ENCODE data around the gene COL20A1. TPM values are rescaled to one million over a fixed set of nuclear protein-coding genes. Genes with fewer than 3 reads are reported as not detected.

The COL20A1 gene
- total RNA-seq, 1 donor from 2014 or later, result not detected

GRCh38 chr20:63356931-63357879, 64.2 kb downstream of the COL20A1 start:
- H3K27me3 Mint-ChIP-seq (ENCODE audit: unreplicated experiment), result peaks cover 4% of the 10 kb centered on the region
- TF ChIP-seq CTCF (IDR thresholded peaks at IDR 0.05), result no peak
- H3K9me3 Mint-ChIP-seq (ENCODE audit: unreplicated experiment), result no peaks in the 10 kb centered on the region
- no peaks in the 10 kb centered on the region for H3K36me3 Mint-ChIP-seq (ENCODE audit: unreplicated experiment)
- H3K4me1 Mint-ChIP-seq (ENCODE audit: unreplicated experiment), result no peaks in the 10 kb centered on the region
- H3K27ac Mint-ChIP-seq (ENCODE audit: unreplicated experiment), result no peak overlapping the region
- no peak overlapping the region for H3K4me3 Mint-ChIP-seq (ENCODE audit: unreplicated experiment)
- no peak for DNase-seq (ENCODE audit: extremely low spot score, unreplicated experiment)

GRCh38 chr20:63357921-63358905, 65.2 kb downstream of the COL20A1 start:
- no peak overlapping the region for H3K4me3 Mint-ChIP-seq (ENCODE audit: unreplicated experiment)
- no peak overlapping the region for H3K27ac Mint-ChIP-seq (ENCODE audit: unreplicated experiment)
- no peaks in the 10 kb centered on the region for H3K4me1 Mint-ChIP-seq (ENCODE audit: unreplicated experiment)
- H3K36me3 Mint-ChIP-seq (ENCODE audit: unreplicated experiment), result no peaks in the 10 kb centered on the region
- H3K27me3 Mint-ChIP-seq (ENCODE audit: unreplicated experiment), result peaks cover 12% of the 10 kb centered on the region
- no peaks in the 10 kb centered on the region for H3K9me3 Mint-ChIP-seq (ENCODE audit: unreplicated experiment)
- DNase-seq (ENCODE audit: extremely low spot score, unreplicated experiment), result no peak
- no peak for TF ChIP-seq CTCF (IDR thresholded peaks at IDR 0.05)

GRCh38 chr20:63359164-63359934, 66.4 kb downstream of the COL20A1 start:
- Mint-ChIP-seq H3K27me3 (ENCODE audit: unreplicated experiment) (peaks cover 12% of the 10 kb centered on the region), H3K4me3 (ENCODE audit: unreplicated experiment) (no peak overlapping the region), H3K9me3 (ENCODE audit: unreplicated experiment) (no peaks in the 10 kb centered on the region), H3K27ac (ENCODE audit: unreplicated experiment) (no peak overlapping the region), H3K36me3 (ENCODE audit: unreplicated experiment) (no peaks in the 10 kb centered on the region), H3K4me1 (ENCODE audit: unreplicated experiment) (no peaks in the 10 kb centered on the region)
- TF ChIP-seq CTCF (IDR thresholded peaks at IDR 0.05), result no peak
- DNase-seq (ENCODE audit: extremely low spot score, unreplicated experiment), result no peak

- no peaks in the 10 kb centered on the region for H3K4me1 Mint-ChIP-seq (ENCODE audit: unreplicated experiment)
- H3K27me3 Mint-ChIP-seq (ENCODE audit: unreplicated experiment), result peaks cover 12% of the 10 kb centered on the region
- DNase-seq (ENCODE audit: extremely low spot score, unreplicated experiment), result no peak
- no peak overlapping the region for H3K4me3 Mint-ChIP-seq (ENCODE audit: unreplicated experiment)
- no peaks in the 10 kb centered on the region for H3K36me3 Mint-ChIP-seq (ENCODE audit: unreplicated experiment)
- H3K9me3 Mint-ChIP-seq (ENCODE audit: unreplicated experiment), result no peaks in the 10 kb centered on the region
- no peak for TF ChIP-seq CTCF (IDR thresholded peaks at IDR 0.05)
- H3K27ac Mint-ChIP-seq (ENCODE audit: unreplicated experiment), result no peak overlapping the region
Measured at GRCh38 chr20:63359937-63360849, 67.2 kb downstream of the COL20A1 start.

All from osteocyte (in vitro differentiated cells).